H1 (cell line): Measurements from ENCODE around the gene IFT43. TPM values are rescaled to one million over a fixed set of nuclear protein-coding genes. Genes with fewer than 3 reads are reported as not detected.

Source experiments
- CTCF ChIA-PET: fragments of 300-600 bp; sonication (Branson Sonifier 250); formaldehyde crosslinking; loops from one replicate; lab custom pipeline; 2021; ENCODE audit not compliant: partially characterized antibody; lab: Charles Lee
- POLR2A ChIA-PET: fragments of 300-600 bp; sonication (Branson Sonifier 250); formaldehyde crosslinking; loops from one replicate; lab custom pipeline; 2021; ENCODE audit warnings: inconsistent platforms; ENCODE audit not compliant: partially characterized antibody; lab: Charles Lee
- DNase-seq, 2 experiments: peaks; one replicate each; pipeline versions ENCODE4 v3.0.0 to v3.0.0-alpha.2; 2010 to 2022; ENCODE audit warnings: low spot score in 2 of 2, low read depth in 1 of 2, mixed read lengths in 1 of 2
- FAIRE-seq: peaks from 2 replicates; lab custom pipeline; 2011; peaks lifted over from hg19 to GRCh38; lab: Jason Lieb, UNC
- H2AFZ ChIP-seq: 2 replicates; pipeline ENCODE4 v1.8.1; 2012; ENCODE audit warnings: low read length, inconsistent platforms
- H2AK5ac ChIP-seq: 2 replicates; pipeline ENCODE4 v1.6.1; 2013; ENCODE audit warnings: low read depth, low read length
- H2BK120ac ChIP-seq: replicated peaks from 2 replicates; pipeline ENCODE3; 2013; ENCODE audit warnings: low read depth, low read length, inconsistent platforms
- H2BK12ac ChIP-seq: 2 replicates; pipeline ENCODE4 v1.6.1; 2013; ENCODE audit warnings: low read depth, low read length
- H2BK15ac ChIP-seq: 2 replicates; pipeline ENCODE4 v1.6.1; 2013; ENCODE audit warnings: low read length
- H2BK20ac ChIP-seq: 2 replicates; pipeline ENCODE4 v1.6.1; 2013; ENCODE audit warnings: low read length
- H2BK5ac ChIP-seq: 2 replicates; pipeline ENCODE4 v1.6.1; 2013; ENCODE audit warnings: low read depth, low read length
- H3K14ac ChIP-seq: 2 replicates; pipeline ENCODE4 v1.6.1; 2013; ENCODE audit warnings: inconsistent platforms; ENCODE audit not compliant: insufficient read length
- H3K18ac ChIP-seq: 2 replicates; pipeline ENCODE4 v1.6.1; 2013; ENCODE audit warnings: low read length; ENCODE audit errors: extremely low read depth
- H3K23ac ChIP-seq: 2 replicates; pipeline ENCODE4 v1.6.1; 2013; ENCODE audit warnings: inconsistent platforms; ENCODE audit not compliant: insufficient read length
- H3K23me2 ChIP-seq: 2 replicates; pipeline ENCODE4 v1.6.1; 2013; ENCODE audit warnings: low read depth, low read length
- H3K27ac ChIP-seq: 2 replicates; pipeline ENCODE4 v1.6.1; 2011; ENCODE audit warnings: low read depth, low read length, inconsistent platforms
- H3K27me3 ChIP-seq, 4 experiments: replicated peaks in 1 of 4; 1 replicate in 1 of 4; 2 replicates in 3 of 4; pipeline versions ENCODE4 v1.6.1 to v1.8.1; 2011 to 2013; ENCODE audit warnings: low read length in 3 of 4, mild to moderate bottlenecking in 3 of 4, inconsistent platforms in 2 of 4, mixed read lengths in 2 of 4, moderate library complexity in 1 of 4; ENCODE audit not compliant: control insufficient read depth in 3 of 4, insufficient read depth in 3 of 4; ENCODE audit errors: extremely low read depth in 1 of 4
- H3K36me3 ChIP-seq, 4 experiments: 2 replicates each; pipeline versions ENCODE4 v1.6.1 to v1.8.1; 2011 to 2013; ENCODE audit warnings: mild to moderate bottlenecking in 4 of 4, low read length in 3 of 4, moderate library complexity in 2 of 4, control low read depth in 1 of 4, inconsistent platforms in 1 of 4; ENCODE audit not compliant: insufficient read depth in 4 of 4, control insufficient read depth in 2 of 4
- H3K4ac ChIP-seq: replicated peaks from 2 replicates; pipeline ENCODE3; 2013; ENCODE audit warnings: low read length, low read depth, mixed read lengths, inconsistent platforms; ENCODE audit not compliant: insufficient read length
- H3K4me1 ChIP-seq, 4 experiments: replicated peaks in 1 of 4; 1 replicate in 1 of 4; 2 replicates in 3 of 4; pipeline versions ENCODE4 v1.6.1 to v1.8.1; 2011 to 2013; ENCODE audit warnings: low read length in 3 of 4, inconsistent platforms in 2 of 4, mixed read lengths in 1 of 4; ENCODE audit not compliant: insufficient read depth in 4 of 4, control insufficient read depth in 3 of 4
- H3K4me2 ChIP-seq, 2 experiments: 2 replicates each; pipeline versions ENCODE4 v1.6.1 to v1.8.1; 2011 to 2013; ENCODE audit warnings: low read depth in 2 of 2, low read length in 2 of 2, control low read depth in 1 of 2, inconsistent platforms in 1 of 2, mild to moderate bottlenecking in 1 of 2; ENCODE audit not compliant: insufficient read depth in 1 of 2
- H3K4me3 ChIP-seq, 4 experiments: fragments of 200-600, 300-600 bp in 1 of 4; sonication (generic), shearing (Covaris generic), sonication (Bioruptor Twin) in 1 of 4; 2 replicates each; pipeline versions ENCODE4 v1.5.1 to v1.8.1; 2011 to 2016; ENCODE audit warnings: low read length in 4 of 4, low read depth in 3 of 4, control low read depth in 2 of 4, inconsistent platforms in 2 of 4, mild to moderate bottlenecking in 2 of 4, mixed read lengths in 1 of 4, moderate library complexity in 1 of 4; ENCODE audit not compliant: insufficient read depth in 2 of 4; ENCODE audit errors: extremely low read depth in 1 of 4
- H3K56ac ChIP-seq: replicated peaks from 2 replicates; pipeline ENCODE3; 2013; ENCODE audit warnings: low read depth, mild to moderate bottlenecking, mixed read lengths, low read length, inconsistent platforms; ENCODE audit not compliant: insufficient read length
- H3K79me1 ChIP-seq: 2 replicates; pipeline ENCODE4 v1.6.1; 2013; ENCODE audit warnings: low read depth, low read length, control low read depth
- H3K79me2 ChIP-seq, 2 experiments: 2 replicates each; pipeline versions ENCODE4 v1.6.1 to v1.8.1; 2012 to 2013; ENCODE audit warnings: low read length in 2 of 2, mild to moderate bottlenecking in 2 of 2, inconsistent platforms in 1 of 2; ENCODE audit not compliant: insufficient read depth in 2 of 2, control insufficient read depth in 1 of 2
- H3K9ac ChIP-seq, 4 experiments: replicated peaks in 1 of 4; 1 replicate in 1 of 4; 2 replicates in 3 of 4; pipeline versions ENCODE4 v1.6.1 to v1.8.1; 2011 to 2013; ENCODE audit warnings: low read depth in 3 of 4, low read length in 3 of 4, control low read depth in 2 of 4, mild to moderate bottlenecking in 2 of 4, moderate library complexity in 2 of 4, inconsistent platforms in 1 of 4; ENCODE audit errors: extremely low read depth in 1 of 4
- H3K9me3 ChIP-seq, 2 experiments: 2 replicates each; pipeline versions ENCODE4 v1.6.1 to v1.8.1; 2012 to 2013; ENCODE audit warnings: mild to moderate bottlenecking in 2 of 2, moderate library complexity in 2 of 2, control low read depth in 1 of 2, inconsistent platforms in 1 of 2, low read depth in 1 of 2, low read length in 1 of 2, mixed read lengths in 1 of 2; ENCODE audit not compliant: insufficient read depth in 2 of 2
- H4K20me1 ChIP-seq, 2 experiments: replicated peaks in 1 of 2; 2 replicates each; pipeline versions ENCODE3 to v1.8.1; 2011 to 2013; ENCODE audit warnings: inconsistent platforms in 2 of 2, low read length in 2 of 2, mild to moderate bottlenecking in 1 of 2; ENCODE audit not compliant: insufficient read depth in 2 of 2, control insufficient read depth in 1 of 2
- H4K5ac ChIP-seq: 2 replicates; pipeline ENCODE4 v1.6.1; 2013; ENCODE audit warnings: low read length, low read depth, mixed read lengths, inconsistent platforms; ENCODE audit not compliant: insufficient read length
- H4K8ac ChIP-seq: 2 replicates; pipeline ENCODE4 v1.8.0; 2013; ENCODE audit warnings: mild to moderate bottlenecking, moderate library complexity, low read length, inconsistent platforms; ENCODE audit not compliant: insufficient read depth; ENCODE audit errors: extremely low read depth
- H4K91ac ChIP-seq: replicated peaks from 2 replicates; pipeline ENCODE3; 2013; ENCODE audit warnings: low read length, mixed read lengths, inconsistent platforms; ENCODE audit not compliant: insufficient read length
- ATF2 ChIP-seq: IDR thresholded peaks from 2 replicates; pipeline ENCODE4 v1.6.1; 2012; ENCODE audit warnings: low read length, inconsistent platforms
- CEBPB ChIP-seq: IDR thresholded peaks from 2 replicates; pipeline ENCODE4 v1.6.1; 2012; ENCODE audit warnings: low read depth, low read length
- CREB1 ChIP-seq: IDR thresholded peaks from 2 replicates; pipeline ENCODE4 v1.6.1; 2012; ENCODE audit warnings: inconsistent platforms
- KDM5A ChIP-seq: fragments of 200-600 bp; IDR thresholded peaks from 2 replicates; pipeline ENCODE4 v1.7.1; 2012; ENCODE audit warnings: mild to moderate bottlenecking, low read length, inconsistent platforms, mixed read lengths
- NANOG ChIP-seq: IDR thresholded peaks from 2 replicates; pipeline ENCODE4 v1.6.1; 2011; ENCODE audit warnings: low read length, low read depth, mild to moderate bottlenecking, inconsistent platforms; ENCODE audit not compliant: insufficient read depth, poor library complexity, severe bottlenecking
- POLR2A ChIP-seq, 2 experiments: IDR thresholded peaks; 1 replicate in 1 of 2; 2 replicates in 1 of 2; pipeline ENCODE4 v1.6.1; 2011; ENCODE audit warnings: low read depth in 2 of 2, low read length in 2 of 2, mild to moderate bottlenecking in 2 of 2; ENCODE audit errors: control extremely low read depth in 1 of 2
- POU5F1 ChIP-seq: IDR thresholded peaks from 2 replicates; pipeline ENCODE4 v1.6.1; 2011; ENCODE audit warnings: low read depth, mild to moderate bottlenecking, low read length, moderate library complexity
- USF2 ChIP-seq: IDR thresholded peaks from 2 replicates; pipeline ENCODE4 v1.6.1; 2011; ENCODE audit warnings: low read length, improper control_type of control experiment
- ZNF274 ChIP-seq: IDR thresholded peaks from 2 replicates; pipeline ENCODE4 v1.7.0; 2012; ENCODE audit warnings: low read length, borderline replicate concordance; ENCODE audit errors: extremely low read depth
- WGBS, 2 experiments: shearing (Covaris generic) in 1 of 2; methylation state at CpG; one replicate each; pipeline versions ENCODE4 v1.1.6 to v1.1.7; 2013 to 2015; ENCODE audit warnings: low lambda C conversion rate in 2 of 2, mixed read lengths in 2 of 2, inconsistent platforms in 1 of 2, low coverage in 1 of 2, missing lambda C conversion rate in 1 of 2; ENCODE audit not compliant: insufficient replicate concordance in 2 of 2, insufficient coverage in 1 of 2, insufficient read length in 1 of 2; ENCODE audit errors: extremely low coverage in 1 of 2, missing lambda C conversion rate in 1 of 2; 5-methylcytosine and 5-hydroxymethylcytosine counted together
- polyA plus RNA-seq, 7 experiments: library from polyadenylated mRNA; depleted of rRNA in 3 of 7; stranded (reverse) in 5 of 7; unstranded in 2 of 7; fragments of >200 nt in 5 of 7; fragments of 200-250 nt in 2 of 7; gene quantifications; 1 replicate in 5 of 7; 2 replicates in 1 of 7; 4 replicates in 1 of 7; pipeline versions ENCODE4 v1.2.1 to v1.2.3, GENCODE V29; 2011 to 2013; ENCODE audit warnings: missing spikeins in 2 of 7, mixed read lengths in 2 of 7
- total RNA-seq: library from RNA; stranded (reverse); fragmentation: NEBNext Ultra II Directional; extraction: Animal tissue kit (Norgen Biotek cat#: 25700); gene quantifications from 2 replicates; pipeline ENCODE4 v1.2.1, GENCODE V29; 2021

IFT43 gene
- total and polyA plus RNA-seq, 2 of the 8 experiments (the other 6 are each of a cell fraction or from before 2014, with no cell fraction given): 17.0 to 20.8 TPM

- no peak overlapping the region for H4K91ac ChIP-seq
- no peaks in the 10 kb centered on the region for H4K20me1 ChIP-seq
- peaks cover 0 to 26% (median 17%) of the 10 kb centered on the region in 4 experiments; a peak in 5 of 7 replicates for H3K27me3 ChIP-seq
- no peak for FAIRE-seq
- POLR2A ChIA-PET: interaction anchor here (0.6 kb wide), 1 partner anchor 49 kb away, joined by 3 read pairs; no protein-coding TSS in a partner anchor
- no peak overlapping the region for H3K56ac ChIP-seq
- H3K23ac ChIP-seq: no peak overlapping the region
- H4K8ac ChIP-seq: no peak overlapping the region
- H2AK5ac ChIP-seq: no peak overlapping the region
- H2BK12ac ChIP-seq: peak overlapping the region; percentile 22; the same call in 1 of the 2 replicates
- no peak overlapping the region for H2BK20ac ChIP-seq
- no peak overlapping the region for H4K5ac ChIP-seq
- peak overlapping the region; percentile 36 for H3K4ac ChIP-seq
- peaks cover 0 to 7% (median 2%) of the 10 kb centered on the region in 4 experiments; a peak in 6 of 7 replicates for H3K4me1 ChIP-seq
- no peak for DNase-seq
- H3K18ac ChIP-seq: no peak overlapping the region
- H3K4me2 ChIP-seq: peak overlapping the region; percentile 83 to 97; a peak in 3 of 4 replicates
- 76% methylated on average over 8 of the region's 8 CpGs; no CpG with 5 or more reads in 1 of the 2 experiments for WGBS, 2 experiments
- no peak overlapping the region for H2AFZ ChIP-seq
- TF ChIP-seq POU5F1: no peak
- TF ChIP-seq CEBPB: no peak
- no peak for TF ChIP-seq CREB1
- no peak for TF ChIP-seq ZNF274
- no peak for TF ChIP-seq ATF2
- TF ChIP-seq POLR2A (IDR thresholded peaks at IDR 0.05; ENCODE audit: control extremely low read depth in 1 of 2, low read depth in 2 of 2, low read length in 2 of 2): no peak
- TF ChIP-seq KDM5A: no peak
- TF ChIP-seq NANOG: no peak
- no peak for TF ChIP-seq USF2
- TF ChIP-seq, all 59 proteins: peak for 0
- Histone ChIP-seq H3K23me2 (peaks cover 8% of the 10 kb centered on the region), H3K9ac (no peak overlapping the region), H2BK15ac (peak overlapping the region; percentile 36; the same call in 1 of the 2 replicates), H3K36me3 (no peaks in the 10 kb centered on the region), H2BK5ac (no peak overlapping the region), H3K4me3 (peak overlapping the region in 1 of 4 experiments; percentile 89; a peak in 1 of 8 replicates), H3K79me2 (no peaks in the 10 kb centered on the region), H2BK120ac (no peak overlapping the region), H3K27ac (no peak overlapping the region), H3K14ac (no peak overlapping the region), H3K9me3 (no peaks in the 10 kb centered on the region), H3K79me1 (no peaks in the 10 kb centered on the region)
- CTCF ChIA-PET: interaction anchor here (0.7 to 20.1 kb wide), 15 partner anchors 11 to 587 kb away, joined by 3 to 261 read pairs (median 7); no protein-coding TSS in a partner anchor
These were observed 4.7 kb upstream of the IFT43 start for GRCh38 chr14:75980856-75981255.
